Activated T-cell treated with anti-CD3 and anti-CD28 coated beads for 4 hours (primary cell): ENCODE data around the gene HOXA13.

Experiments
- DNase-seq: peaks from one replicate; pipeline ENCODE4 v3.0.0-alpha.2; 2020

HOXA13 gene

DNA sequence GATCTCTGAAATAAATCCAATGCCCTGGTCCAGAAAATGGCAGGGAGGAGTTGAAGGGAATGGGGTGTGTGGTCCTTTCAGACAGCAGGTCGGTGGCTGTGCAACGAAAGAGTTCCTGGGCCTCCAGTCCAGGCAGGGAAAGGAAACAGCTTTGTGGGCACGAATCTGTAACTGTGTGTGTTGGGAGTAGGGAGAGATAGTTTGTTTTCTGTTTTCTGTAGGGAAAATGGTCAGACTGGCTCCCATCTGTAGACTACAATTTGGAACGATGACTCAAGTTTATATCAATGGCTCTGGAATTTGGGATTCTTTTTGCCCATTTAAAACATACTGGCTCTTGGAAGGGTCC is 32.0 kb downstream of the HOXA13 start:
- no peak for DNase-seq

DNA sequence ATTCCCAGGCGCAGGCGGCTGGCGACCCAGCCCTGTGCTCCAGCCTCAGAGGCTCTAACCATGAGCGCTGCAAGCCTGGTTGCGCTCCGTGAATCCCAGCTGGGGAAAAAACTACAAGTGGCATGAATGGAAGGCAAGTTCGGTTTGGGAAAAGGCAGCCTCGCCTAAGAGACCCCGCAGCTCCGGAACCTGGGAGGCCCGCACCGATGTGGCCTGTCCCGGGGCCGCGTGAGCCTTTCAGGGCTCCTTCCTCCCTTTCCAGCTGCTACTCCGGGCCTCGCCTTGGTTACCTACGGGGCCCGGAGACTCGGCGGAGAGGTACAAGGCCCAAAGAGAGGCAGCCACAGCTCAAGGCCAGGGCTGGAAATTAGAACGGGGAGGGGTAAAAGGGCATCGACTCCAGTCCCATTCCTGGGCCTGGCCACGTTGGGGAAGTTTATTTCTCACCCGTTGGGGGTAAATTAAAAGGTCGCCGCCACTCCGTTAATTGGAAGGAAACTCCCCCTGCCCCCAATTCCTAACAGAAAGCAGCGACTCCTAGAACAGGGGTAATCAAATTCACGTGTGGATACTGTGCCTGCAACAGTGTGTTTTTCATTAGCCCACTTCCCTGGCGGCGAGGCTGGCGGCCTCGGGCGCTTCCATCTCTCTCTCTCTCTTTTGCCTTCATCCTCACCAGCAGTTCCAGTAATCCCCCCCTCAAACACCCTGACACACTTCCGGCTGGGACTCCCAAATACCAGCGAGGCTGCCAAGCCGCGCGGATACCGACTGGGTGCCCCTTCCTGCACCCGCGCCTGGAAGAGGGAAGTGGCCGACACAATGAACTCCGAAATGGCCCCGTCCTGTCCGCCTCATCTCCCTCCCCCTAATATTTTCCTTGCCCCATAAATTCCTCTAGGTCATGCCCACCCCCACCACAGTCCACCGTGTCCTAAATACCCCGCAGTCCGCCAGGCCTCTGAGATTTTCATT is 33.1 kb downstream of the HOXA13 start:
- DNase-seq, result no peak

DNA sequence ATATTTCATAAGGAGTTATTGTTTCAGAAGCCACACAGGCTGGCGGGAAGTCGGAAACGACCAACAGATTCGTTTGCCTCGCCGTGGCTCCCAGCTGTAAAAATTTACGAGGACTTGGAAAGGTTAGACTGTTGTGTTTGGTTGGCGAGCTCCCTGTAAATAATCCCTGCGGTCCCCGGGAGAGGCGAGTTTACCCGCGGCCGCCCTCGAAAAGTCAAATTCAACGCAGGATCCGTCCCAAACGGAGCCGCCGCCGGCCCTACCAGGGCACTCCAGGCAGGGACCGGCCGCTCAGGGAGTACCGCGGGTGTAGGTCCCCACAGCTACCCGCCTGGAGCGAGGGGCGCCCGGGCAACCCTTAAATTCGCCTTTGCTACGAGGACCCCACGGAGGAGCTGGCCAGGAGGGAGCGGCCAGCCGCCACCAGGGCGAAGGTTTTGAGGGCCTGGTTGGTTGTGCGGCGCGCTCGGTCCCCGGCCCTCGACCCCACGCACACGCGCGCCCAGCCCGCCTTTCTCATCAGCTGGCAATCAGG is 33.8 kb downstream of the HOXA13 start:
- no peak for DNase-seq

DNA sequence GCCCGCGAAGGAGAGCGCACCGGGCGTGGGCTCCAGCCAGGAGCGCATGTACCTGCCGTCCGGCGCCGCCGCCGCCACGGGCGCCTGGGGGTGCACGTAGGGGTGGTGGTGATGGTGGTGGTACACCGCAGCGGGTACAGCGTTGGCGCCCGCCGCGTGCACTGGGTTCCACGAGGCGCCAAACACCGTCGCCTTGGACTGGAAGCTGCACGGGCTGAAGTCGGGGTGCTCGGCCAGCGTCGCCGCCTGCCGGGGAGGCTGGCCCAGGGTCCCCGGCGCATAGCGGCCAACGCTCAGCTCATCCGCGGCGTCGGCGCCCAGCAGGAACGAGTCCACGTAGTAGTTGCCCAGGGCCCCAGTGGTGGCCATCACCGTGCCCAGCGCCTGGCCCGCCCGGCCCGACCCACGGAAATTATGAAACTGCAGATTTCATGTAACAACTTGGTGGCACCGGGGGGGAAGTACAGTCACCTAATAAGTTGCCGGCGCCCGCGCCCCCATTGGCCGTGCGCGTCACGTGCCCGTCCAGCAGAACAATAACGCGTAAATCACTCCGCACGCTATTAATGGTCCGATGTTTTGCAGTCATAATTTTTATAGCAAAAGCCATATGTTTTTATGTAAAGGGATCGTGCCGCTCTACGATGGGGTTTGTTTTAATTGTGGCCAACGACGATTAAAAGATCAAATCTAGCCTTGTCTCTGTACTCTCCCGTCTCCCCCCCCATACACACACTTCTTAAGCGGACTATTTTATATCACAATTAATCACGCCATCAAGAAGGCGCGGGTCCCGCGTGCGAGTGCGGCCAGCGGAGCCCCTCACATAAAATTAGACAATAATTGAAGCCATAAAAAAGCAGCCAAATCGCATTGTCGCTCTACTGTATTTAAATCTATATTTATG is 34.5 kb downstream of the HOXA13 start, which contains the start of gene HOXA9:
TSS of gene HOXA9 (minus strand) at position 449 of the 907 bp plus-strand sequence. CDS start at position 369, 80 bp downstream.
- DNase-seq, result no peak

DNA sequence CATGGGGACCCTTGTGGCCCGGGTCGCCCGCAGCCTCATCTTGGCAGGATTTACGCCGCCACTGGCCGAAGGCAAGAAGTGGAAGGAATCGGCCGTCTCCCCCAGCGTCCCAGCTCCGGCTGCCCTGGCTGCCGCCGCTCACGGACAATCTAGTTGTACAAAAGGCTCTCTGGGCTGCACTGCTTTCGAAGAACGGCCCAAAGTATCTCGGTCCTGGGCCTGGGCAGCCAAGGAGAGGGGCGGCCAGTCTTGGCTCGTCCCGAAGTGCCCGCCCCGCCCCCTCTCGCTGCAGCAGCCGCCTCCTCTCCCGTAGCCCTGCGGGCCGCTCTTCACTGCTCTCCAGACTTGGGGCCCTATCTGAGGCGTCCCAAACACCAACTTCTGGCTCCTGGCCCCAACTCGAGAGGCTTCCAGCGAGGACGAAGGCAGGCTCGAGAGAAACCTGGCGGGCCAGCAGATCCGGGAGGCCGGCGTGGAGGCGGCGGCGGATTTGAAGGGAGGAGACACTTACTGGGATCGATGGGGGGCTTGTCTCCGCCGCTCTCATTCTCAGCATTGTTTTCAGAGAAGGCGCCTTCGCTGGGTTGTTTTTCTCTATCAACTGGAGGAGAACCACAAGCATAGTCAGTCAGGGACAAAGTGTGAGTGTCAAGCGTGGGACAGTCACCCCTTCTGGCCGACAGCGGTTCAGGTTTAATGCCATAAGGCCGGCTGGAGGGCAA is 35.4 kb downstream of the HOXA13 start:
- no peak for DNase-seq

DNA sequence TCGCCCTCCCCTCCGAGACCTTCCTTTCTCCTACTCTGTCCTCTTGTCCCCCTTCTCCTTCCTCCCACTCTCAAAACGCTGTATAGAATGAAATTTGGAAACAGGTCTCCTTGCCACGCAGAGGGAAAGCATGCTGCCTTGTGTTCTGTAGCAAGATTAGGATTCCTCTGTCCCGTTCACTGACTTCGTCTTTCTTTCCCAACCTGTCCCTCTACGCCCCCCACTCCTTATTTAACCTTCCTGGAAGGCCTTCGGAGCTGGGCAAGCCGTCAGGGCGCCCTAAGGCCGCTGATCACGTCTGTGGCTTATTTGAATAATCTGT is 35.9 kb downstream of the HOXA13 start:
- no peak for DNase-seq

DNA sequence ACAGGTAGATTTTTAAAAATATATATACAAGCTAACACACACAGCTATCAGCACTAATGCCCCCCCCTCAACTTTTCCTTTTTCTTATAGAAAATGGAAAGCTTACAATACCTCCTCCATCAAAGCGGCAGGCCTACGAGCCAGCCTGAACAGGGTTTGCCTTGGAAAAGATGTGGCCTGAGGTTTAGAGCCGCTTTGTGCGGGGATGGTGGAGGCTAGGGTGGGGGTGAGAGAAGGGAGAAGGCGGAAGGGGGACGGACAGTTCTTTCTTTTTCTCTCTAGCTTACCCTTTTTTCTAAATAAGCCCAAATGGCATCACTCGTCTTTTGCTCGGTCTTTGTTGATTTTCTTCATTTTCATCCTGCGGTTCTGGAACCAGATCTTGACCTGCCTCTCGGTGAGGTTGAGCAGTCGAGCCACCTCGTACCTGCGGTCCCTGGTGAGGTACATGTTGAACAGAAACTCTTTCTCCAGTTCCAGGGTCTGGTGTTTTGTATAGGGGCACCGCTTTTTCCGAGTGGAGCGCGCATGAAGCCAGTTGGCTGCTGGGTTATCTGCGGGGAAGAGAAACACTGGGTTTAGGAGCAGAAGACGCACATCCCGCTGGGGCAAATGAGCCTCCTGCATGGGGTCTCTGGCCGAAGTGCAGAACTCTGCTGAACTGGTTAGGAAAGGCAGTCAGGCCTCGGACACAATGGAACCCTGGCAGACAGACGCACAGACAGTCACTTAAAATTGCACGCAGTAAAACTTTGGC is 36.4 kb downstream of the HOXA13 start:
- no peak for DNase-seq

DNA sequence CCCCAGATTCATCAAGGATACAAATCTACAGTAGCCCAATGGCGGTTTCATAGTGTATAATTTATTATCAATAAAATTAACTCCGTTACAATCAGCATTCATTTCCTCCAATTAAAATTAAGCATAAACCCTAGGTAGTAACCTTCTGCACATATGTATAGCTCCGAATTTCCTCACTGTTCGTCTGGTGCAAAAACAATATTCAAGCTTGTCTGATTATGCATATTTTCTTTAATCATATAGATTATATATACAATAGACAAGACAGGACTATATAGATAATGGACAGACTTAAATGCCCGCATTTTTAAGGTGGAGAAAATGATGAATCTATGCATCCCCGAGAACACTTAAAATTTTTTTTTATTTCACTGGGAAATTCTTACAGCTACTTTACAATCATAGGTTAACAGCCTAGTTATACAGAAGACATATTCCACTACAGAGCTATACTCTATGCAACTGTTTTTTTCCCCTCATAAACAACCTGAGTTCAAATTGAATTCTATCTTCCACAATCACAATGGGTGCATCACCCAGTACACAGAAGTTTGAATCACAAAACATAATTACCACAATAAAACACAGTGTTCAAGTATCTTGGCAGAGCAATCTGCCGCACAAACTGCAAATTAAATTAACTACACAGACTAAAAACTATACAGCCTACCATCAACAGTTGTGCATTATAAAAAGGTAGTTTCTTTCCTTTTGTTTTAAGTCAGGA is 37.2 kb downstream of the HOXA13 start:
- DNase-seq, result no peak

DNA sequence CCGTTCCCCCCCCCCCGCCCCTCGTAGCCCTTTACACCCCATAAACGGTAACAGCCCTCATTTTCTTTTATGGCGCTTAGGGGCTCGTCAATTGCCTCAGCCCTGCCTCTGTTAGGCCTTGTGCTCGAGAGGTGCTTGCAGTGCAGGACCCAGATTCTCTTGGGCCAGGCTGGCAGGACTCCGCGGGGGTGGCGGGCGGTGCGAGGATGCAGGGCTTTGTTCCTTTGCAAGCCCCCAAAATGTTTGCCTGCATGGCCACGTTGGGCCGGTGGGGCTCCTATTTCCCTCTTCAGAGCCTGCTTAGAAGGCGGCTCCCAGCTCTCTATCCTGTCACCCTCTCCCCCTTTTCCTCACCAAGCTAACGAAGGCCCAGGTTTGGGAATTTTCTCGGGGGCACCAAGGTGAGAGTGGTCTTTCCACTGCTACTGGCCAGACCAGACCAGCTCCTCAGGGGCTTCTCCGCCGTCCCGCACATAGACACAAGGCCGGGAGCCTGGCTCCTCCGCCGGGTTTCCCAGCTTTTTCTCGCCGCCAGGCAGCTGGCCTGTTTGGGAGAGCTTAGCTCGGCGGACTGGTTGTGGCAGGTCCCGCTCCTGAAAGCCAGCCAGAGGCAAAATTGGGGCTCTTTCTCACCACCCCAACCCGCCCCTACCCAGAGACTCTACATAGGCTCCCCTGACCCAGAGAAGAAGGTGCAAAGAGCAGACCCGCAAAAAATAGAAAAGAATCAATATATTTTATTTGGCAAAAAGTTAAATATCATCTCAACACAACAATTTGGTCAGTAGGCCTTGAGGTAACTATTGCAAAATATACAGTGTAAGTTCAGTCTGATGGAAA is 38.0 kb downstream of the HOXA13 start:
- no peak for DNase-seq

DNA sequence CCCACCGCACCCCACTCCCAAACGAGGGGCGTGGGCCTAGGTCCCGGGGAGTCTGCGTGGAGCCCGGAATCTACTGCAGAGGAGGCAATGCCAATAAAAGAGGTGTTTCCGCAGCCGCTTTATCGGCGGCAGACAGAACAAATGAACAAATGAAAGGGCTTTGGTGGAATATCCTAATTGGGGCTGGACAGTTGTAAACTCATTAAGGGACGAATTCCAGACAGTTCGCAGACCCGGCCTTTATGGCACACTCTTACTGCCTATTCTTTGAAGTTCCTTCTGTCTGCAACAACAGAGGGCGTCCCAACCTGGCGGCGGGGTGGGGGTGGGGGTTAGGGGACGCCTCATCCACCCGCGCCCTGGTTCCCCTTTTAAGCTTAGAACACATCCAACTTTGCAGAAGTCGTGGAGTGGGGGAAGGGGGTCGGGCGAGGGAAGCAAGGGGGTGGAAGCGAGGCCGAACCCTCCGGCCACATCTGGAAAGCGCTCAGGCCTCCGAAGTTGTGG is 38.6 kb downstream of the HOXA13 start:
- DNase-seq, result no peak

DNA sequence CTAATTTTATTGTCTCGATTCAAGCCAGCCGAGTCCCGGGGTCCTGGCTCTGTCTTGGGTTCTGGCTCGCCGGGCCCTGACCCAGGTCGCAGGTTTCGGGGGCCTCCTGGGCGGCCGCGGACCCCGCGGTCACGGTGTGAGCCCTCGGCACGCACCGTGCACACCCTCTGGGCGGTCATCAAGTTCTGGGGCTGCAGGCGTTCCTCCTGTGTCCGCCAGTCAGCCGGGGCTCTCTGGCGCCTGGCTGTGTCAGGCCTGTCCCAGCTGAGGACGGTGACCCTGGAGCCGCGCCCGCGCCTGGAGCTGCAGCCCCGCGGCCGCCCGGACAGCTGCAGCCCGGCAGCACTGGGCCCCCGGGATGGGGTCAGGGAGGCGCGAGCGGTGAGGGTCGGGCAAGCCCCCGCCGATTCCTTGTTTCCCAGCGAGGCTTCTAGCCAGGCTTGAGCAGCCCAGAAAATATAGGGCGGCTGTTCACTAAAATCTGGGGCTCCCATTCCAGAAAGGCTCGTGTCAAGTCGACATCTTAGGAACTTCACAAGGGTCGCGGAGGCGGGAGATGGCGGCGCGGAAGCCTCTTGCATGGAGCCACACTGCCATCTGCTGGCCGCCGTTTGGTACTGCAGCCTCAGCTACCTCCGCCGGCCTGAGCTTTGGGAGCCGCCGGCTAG is 39.2 kb downstream of the HOXA13 start:
- peak; percentile 81 for DNase-seq

DNA sequence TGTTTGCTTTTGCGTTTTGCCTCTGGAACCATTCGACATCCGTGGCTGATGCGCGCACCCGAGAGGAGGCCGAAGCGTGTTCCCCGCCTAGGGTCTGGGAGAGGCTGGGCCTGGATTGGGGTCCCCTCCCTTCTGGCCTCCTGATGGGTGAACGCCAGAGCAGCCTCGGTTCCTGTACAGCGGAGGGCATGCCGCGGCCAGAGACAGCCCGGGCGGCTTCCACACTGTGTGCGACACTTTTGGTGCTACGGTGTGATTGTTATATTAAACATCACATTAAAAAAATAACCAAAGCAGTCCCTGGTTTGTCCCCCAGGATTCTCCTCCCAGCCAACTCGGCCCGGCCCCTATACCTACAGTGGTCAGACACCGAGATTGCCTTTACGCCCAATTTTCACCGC is 39.7 kb downstream of the HOXA13 start:
- no peak for DNase-seq

DNA sequence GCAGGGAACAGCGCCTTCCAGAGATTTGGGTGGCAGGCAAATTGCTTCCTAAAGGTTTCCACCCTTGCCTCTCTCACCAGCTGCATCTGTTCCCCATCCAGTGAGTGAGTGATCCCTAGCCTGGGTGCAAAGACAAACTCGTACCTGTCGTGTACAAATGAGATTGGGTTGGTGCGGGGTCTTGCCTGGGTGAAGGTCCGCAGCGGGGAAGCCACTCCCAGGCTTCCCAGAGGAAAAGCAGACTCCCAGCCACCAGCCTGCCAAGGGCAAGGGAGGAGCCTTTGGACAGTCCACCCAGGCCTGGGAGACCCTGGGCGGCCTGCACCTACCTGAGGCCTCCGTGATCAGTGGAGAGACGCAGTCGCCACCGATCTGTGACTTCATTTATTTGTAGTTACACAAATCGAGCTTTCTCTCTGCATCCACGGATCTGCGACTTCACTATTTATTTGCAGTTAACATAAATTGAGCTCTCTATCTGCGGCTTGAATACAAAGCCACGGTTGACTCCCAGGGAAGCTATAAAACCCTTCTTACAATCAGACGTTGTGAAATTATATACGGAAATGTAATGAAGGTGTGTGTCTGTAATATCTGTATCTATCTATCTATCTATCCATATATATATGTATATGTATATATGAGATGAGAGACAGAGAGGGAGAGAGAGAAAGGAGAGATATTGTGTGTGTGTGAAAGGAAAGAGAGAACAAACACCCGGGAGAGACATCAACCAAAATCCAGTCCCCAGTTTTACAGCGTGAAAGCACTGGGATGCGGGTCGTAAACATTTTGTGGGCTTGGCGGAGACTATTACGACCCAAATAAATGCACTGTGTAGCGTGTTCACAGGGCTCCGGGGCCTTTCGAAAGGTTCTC is 40.4 kb downstream of the HOXA13 start:
- no peak for DNase-seq

DNA sequence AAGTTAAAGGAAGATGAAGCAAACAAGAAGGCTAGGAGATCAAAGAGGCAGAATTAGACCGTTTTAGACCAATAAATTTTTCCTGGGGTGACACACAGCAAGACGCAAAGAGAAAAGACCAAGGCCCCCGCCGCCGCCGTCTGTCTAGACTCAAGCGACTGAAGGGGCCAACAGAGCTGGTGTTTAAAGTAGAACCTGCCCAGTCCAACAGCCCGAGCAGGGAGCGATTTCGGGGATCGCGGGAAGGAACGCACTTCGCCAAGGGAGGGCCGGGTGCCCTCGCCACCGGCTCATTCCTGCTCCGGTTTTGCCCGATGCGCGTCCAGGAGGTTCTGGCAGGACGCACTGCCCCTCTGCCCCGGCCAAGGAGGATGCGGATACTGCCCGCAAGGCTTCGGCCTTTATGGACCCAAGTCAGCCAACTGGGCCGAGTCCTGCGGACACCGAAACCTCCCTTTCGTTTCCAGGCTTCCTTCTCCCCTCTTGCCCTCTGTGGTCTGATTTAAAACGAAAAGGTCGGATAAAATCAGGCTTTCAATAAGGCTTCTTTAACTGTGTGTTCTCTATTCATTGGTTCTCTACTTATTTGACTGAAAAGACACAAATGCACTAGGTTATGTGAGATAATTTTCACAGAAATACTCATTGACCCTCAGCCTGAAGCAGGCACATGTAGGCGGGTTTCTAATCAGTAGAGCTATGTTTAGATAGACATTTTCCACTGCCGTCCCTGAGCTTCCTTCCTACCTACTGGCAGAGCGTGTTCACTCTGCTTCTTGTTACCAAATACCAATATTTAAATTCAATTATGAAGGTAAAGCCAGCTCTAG is 41.2 kb downstream of the HOXA13 start:
- no peak for DNase-seq

DNA sequence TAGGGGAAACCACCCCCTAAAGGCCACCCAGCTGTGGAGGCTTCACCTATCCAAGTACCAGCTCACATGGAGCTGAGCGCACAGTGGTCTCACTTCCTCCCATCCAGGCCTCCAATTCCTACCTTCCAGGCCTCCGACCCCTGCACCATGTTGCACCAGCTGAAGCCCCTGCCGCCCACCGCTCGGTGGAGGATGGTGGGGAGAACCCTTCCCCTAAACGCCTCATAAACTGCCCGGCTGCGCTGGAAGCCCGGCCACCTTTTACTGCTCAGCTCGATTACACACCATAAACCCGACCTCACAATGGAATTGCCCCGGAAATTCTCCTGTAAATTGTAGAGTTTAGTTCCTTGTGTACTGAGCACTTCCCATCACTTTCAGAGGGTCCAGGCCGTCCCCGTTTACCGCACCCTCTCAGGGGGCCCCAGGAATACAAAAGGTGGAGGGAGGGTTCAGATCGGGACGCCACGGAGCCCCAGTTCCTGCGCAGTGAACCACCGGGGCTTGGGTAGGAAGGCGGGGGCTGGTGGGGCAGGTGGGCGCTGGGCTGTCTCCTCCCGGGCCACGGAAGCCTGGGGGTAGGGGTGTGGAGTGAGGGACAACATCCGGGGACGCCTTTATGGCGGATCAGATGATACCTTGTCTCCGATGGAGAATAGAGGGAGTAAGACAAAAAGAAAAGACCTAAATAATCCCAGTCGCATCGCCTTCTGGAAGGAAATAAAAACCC is 42.0 kb downstream of the HOXA13 start:
- no peak for DNase-seq

DNA sequence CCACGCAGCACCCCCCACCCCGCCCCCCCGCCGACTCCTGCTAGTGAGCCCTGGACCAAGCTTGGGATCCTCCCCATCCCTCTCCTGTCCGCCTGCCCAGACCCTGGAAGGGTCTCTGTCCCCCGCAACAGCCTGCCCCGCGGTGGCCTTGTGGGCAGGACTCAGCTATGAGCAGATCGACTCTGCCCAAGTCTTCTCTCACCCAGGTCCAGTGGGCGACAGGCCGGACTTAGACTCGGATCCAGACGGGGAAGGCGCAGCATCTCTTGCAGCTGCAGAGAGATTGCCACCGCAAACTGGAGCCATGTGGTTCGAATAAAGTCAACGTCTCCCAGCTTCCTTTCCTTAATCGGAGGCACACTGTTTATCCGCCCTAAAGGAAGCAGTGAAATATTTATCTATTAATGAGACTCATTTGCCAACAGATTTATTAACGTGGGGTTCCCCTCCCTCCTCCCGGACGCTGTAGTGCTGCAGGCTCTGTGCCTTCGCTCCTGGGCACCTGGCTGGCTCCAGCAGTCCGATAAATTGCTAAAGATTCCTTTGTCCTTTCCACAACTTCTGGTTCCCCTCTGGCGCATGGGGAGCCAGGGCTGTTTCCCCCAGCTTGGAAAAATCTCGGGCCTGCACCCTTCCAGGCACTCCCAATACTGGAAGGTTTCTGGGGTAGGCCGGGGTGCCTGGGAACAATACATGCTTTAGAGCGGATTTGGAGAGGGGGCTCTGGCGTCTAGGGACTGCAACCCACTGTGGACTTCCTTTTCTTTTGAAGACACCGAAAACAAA is 42.8 kb downstream of the HOXA13 start:
- no peak for DNase-seq
